ENCODE results near the gene DNAH17. TPM values are rescaled to one million over a fixed set of nuclear protein-coding genes. Genes with fewer than 3 reads are reported as not detected.

DNAH17 gene
- total RNA-seq, 1 experiment from 2014 or later = 0.23 TPM

GRCh38 chr17:78599419-78599818 lies 22.2 kb upstream of the DNAH17 start:
- peak overlapping the region; percentile 56 for H3K27ac Mint-ChIP-seq (ENCODE audit: unreplicated experiment)
- H3K36me3 Mint-ChIP-seq (ENCODE audit: insufficient read depth, unreplicated experiment) = no peaks in the 10 kb centered on the region
- H3K27me3 ChIP-seq (replicated peaks; ENCODE audit: control insufficient read depth, insufficient read depth, low read length) = no peaks in the 10 kb centered on the region
- DNase-seq = no peak
- TF ChIP-seq CTCF (IDR thresholded peaks at IDR 0.05; ENCODE audit: insufficient read depth in 1 of 2, low read depth in 1 of 2, low read length in 1 of 2, severe bottlenecking in 1 of 2, unreplicated experiment in 1 of 2) = no peak
- H3K4me1 Mint-ChIP-seq (ENCODE audit: low read depth, unreplicated experiment) = peaks cover 7% of the 10 kb centered on the region
- no peak overlapping the region for H3K4me3 ChIP-seq (ENCODE audit: low read depth, low read length)
- no peaks in the 10 kb centered on the region for H3K9me3 Mint-ChIP-seq (ENCODE audit: unreplicated experiment)
- no TSS peak for BruUV-seq (replicated peaks)
- H3K27me3 Mint-ChIP-seq (ENCODE audit: insufficient read depth, unreplicated experiment) = no peaks in the 10 kb centered on the region
- POLR2A ChIA-PET = no interaction called here
- no peaks in the 10 kb centered on the region for H3K4me1 ChIP-seq
- intact Hi-C loops (cut with micrococcal nuclease; ENCODE audit: unreplicated experiment) = no loop called here
- no peaks in the 10 kb centered on the region for H3K9me3 ChIP-seq
- CTCF ChIA-PET = no interaction called here
- no peak overlapping the region for H3K4me3 Mint-ChIP-seq (ENCODE audit: unreplicated experiment)
- H3K36me3 ChIP-seq (ENCODE audit: control insufficient read depth, insufficient read depth, low read length) = no peaks in the 10 kb centered on the region

- DNase-seq = no peak
- peaks cover 7% of the 10 kb centered on the region for H3K4me1 Mint-ChIP-seq (ENCODE audit: low read depth, unreplicated experiment)
- H3K36me3 Mint-ChIP-seq (ENCODE audit: insufficient read depth, unreplicated experiment) = no peaks in the 10 kb centered on the region
- POLR2A ChIA-PET = interaction anchor here (0.6 kb wide), 1 partner anchor 640 kb away, joined by 3 read pairs; no protein-coding TSS in a partner anchor
- H3K4me3 ChIP-seq (ENCODE audit: low read depth, low read length) = no peak overlapping the region
- no peak for TF ChIP-seq CTCF (IDR thresholded peaks at IDR 0.05; ENCODE audit: insufficient read depth in 1 of 2, low read depth in 1 of 2, low read length in 1 of 2, severe bottlenecking in 1 of 2, unreplicated experiment in 1 of 2)
- H3K9me3 Mint-ChIP-seq (ENCODE audit: unreplicated experiment) = no peaks in the 10 kb centered on the region
- H3K4me3 Mint-ChIP-seq (ENCODE audit: unreplicated experiment) = no peak overlapping the region
- H3K27ac Mint-ChIP-seq (ENCODE audit: unreplicated experiment) = no peak overlapping the region
- no peaks in the 10 kb centered on the region for H3K36me3 ChIP-seq (ENCODE audit: control insufficient read depth, insufficient read depth, low read length)
- no peaks in the 10 kb centered on the region for H3K27me3 Mint-ChIP-seq (ENCODE audit: insufficient read depth, unreplicated experiment)
- intact Hi-C loops (cut with micrococcal nuclease; ENCODE audit: unreplicated experiment) = no loop called here
- BruUV-seq (replicated peaks) = no TSS peak
- no peaks in the 10 kb centered on the region for H3K27me3 ChIP-seq (replicated peaks; ENCODE audit: control insufficient read depth, insufficient read depth, low read length)
- CTCF ChIA-PET = interaction anchor here (0.6 to 1.0 kb wide), 2 partner anchors 101 to 237 kb away, joined by 3 read pairs; no protein-coding TSS in a partner anchor
- H3K4me1 ChIP-seq = no peaks in the 10 kb centered on the region
- no peaks in the 10 kb centered on the region for H3K9me3 ChIP-seq
Measured at GRCh38 chr17:78598013-78598471, 20.8 kb upstream of the DNAH17 start.

- no peaks in the 10 kb centered on the region for H3K36me3 Mint-ChIP-seq (ENCODE audit: insufficient read depth, unreplicated experiment)
- H3K4me1 Mint-ChIP-seq (ENCODE audit: low read depth, unreplicated experiment) = peaks cover 7% of the 10 kb centered on the region
- POLR2A ChIA-PET = no interaction called here
- BruUV-seq (replicated peaks) = no TSS peak
- no peaks in the 10 kb centered on the region for H3K9me3 ChIP-seq
- H3K4me3 Mint-ChIP-seq (ENCODE audit: unreplicated experiment) = no peak overlapping the region
- no peak overlapping the region for H3K4me3 ChIP-seq (ENCODE audit: low read depth, low read length)
- no peaks in the 10 kb centered on the region for H3K9me3 Mint-ChIP-seq (ENCODE audit: unreplicated experiment)
- no peak for TF ChIP-seq CTCF (IDR thresholded peaks at IDR 0.05; ENCODE audit: insufficient read depth in 1 of 2, low read depth in 1 of 2, low read length in 1 of 2, severe bottlenecking in 1 of 2, unreplicated experiment in 1 of 2)
- no peak overlapping the region for H3K27ac Mint-ChIP-seq (ENCODE audit: unreplicated experiment)
- no peaks in the 10 kb centered on the region for H3K27me3 Mint-ChIP-seq (ENCODE audit: insufficient read depth, unreplicated experiment)
- no peak for DNase-seq
- no peaks in the 10 kb centered on the region for H3K27me3 ChIP-seq (replicated peaks; ENCODE audit: control insufficient read depth, insufficient read depth, low read length)
- CTCF ChIA-PET = interaction anchor here (0.6 to 0.8 kb wide), 2 partner anchors 23 to 174 kb away, joined by 4 read pairs; no protein-coding TSS in a partner anchor
- no peaks in the 10 kb centered on the region for H3K36me3 ChIP-seq (ENCODE audit: control insufficient read depth, insufficient read depth, low read length)
- intact Hi-C loops (cut with micrococcal nuclease; ENCODE audit: unreplicated experiment) = no loop called here
- peaks cover 5% of the 10 kb centered on the region for H3K4me1 ChIP-seq
Measured at GRCh38 chr17:78596871-78597764, 19.9 kb upstream of the DNAH17 start.
